GM23338 (cell line): ENCODE measurements around the gene RANBP6. TPM values are rescaled to one million over a fixed set of nuclear protein-coding genes. Genes with fewer than 3 reads are reported as not detected.

Source experiments
- CREB1 ChIP-seq: fragments of 250-450 bp; sonication (Bioruptor Pico); IDR thresholded peaks from 2 replicates; pipeline ENCODE4 v1.5.0; 2020; ENCODE audit warnings: low read depth, mild to moderate bottlenecking, moderate library complexity
- EZH2 ChIP-seq: fragments of 200-600 bp; sonication (generic); IDR thresholded peaks from one replicate; pipeline ENCODE4 v1.8.0; 2017; ENCODE audit warnings: antibody characterized with exemption, mild to moderate bottlenecking, low read depth; ENCODE audit not compliant: unreplicated experiment
- JUNB ChIP-seq: IDR thresholded peaks from one replicate; pipeline ENCODE4 v1.6.1; 2016; ENCODE audit warnings: antibody characterized with exemption; ENCODE audit not compliant: unreplicated experiment
- POLR2AphosphoS5 ChIP-seq: IDR thresholded peaks from 2 replicates; pipeline ENCODE4 v1.6.1; 2016; ENCODE audit warnings: antibody characterized with exemption, low read depth
- ZNF114 ChIP-seq: fragments of 250-450 bp; sonication (Bioruptor Pico); IDR thresholded peaks from 2 replicates; pipeline ENCODE4 v1.5.0; 2020; ENCODE audit warnings: mild to moderate bottlenecking, moderate library complexity
- polyA plus RNA-seq: library from polyadenylated mRNA; unstranded; fragments of >200 nt; fragmentation: Nextera tagmentation; extraction: Ambion mirVana; gene quantifications from 2 replicates; pipeline ENCODE4 v1.2.1, GENCODE V29; 2016
- total RNA-seq: library from RNA; depleted of rRNA; stranded (reverse); fragments of >200 nt; shearing (Covaris generic); gene quantifications from 2 replicates; pipeline ENCODE4 v1.2.3, GENCODE V29; 2014
- TF ChIP-seq, protein P1 (sequence below): IDR thresholded peaks from one replicate; pipeline ENCODE4 v1.6.1; 2018; ENCODE audit warnings: antibody characterized with exemption; ENCODE audit not compliant: unreplicated experiment
- TF ChIP-seq, protein P2 (sequence below): fragments of 250-450 bp; sonication (Bioruptor Pico); IDR thresholded peaks from 2 replicates; pipeline ENCODE4 v1.5.0; 2020; ENCODE audit warnings: mild to moderate bottlenecking, moderate library complexity

RANBP6 gene
- total and polyA plus RNA-seq, 2 experiments from 2014 or later: 9.4 to 26.4 TPM

GRCh38 chr9:5988265-5988664, 27.2 kb downstream of the RANBP6 start (continued):
- TF ChIP-seq, protein P1, sequence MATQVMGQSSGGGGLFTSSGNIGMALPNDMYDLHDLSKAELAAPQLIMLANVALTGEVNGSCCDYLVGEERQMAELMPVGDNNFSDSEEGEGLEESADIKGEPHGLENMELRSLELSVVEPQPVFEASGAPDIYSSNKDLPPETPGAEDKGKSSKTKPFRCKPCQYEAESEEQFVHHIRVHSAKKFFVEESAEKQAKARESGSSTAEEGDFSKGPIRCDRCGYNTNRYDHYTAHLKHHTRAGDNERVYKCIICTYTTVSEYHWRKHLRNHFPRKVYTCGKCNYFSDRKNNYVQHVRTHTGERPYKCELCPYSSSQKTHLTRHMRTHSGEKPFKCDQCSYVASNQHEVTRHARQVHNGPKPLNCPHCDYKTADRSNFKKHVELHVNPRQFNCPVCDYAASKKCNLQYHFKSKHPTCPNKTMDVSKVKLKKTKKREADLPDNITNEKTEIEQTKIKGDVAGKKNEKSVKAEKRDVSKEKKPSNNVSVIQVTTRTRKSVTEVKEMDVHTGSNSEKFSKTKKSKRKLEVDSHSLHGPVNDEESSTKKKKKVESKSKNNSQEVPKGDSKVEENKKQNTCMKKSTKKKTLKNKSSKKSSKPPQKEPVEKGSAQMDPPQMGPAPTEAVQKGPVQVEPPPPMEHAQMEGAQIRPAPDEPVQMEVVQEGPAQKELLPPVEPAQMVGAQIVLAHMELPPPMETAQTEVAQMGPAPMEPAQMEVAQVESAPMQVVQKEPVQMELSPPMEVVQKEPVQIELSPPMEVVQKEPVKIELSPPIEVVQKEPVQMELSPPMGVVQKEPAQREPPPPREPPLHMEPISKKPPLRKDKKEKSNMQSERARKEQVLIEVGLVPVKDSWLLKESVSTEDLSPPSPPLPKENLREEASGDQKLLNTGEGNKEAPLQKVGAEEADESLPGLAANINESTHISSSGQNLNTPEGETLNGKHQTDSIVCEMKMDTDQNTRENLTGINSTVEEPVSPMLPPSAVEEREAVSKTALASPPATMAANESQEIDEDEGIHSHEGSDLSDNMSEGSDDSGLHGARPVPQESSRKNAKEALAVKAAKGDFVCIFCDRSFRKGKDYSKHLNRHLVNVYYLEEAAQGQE: no peak
- TF ChIP-seq JUNB: no peak
- no peak for TF ChIP-seq CREB1 (CRISPR knock-in tag)
- TF ChIP-seq POLR2AphosphoS5: no peak
- no peak for TF ChIP-seq ZNF114
- TF ChIP-seq, protein P2, sequence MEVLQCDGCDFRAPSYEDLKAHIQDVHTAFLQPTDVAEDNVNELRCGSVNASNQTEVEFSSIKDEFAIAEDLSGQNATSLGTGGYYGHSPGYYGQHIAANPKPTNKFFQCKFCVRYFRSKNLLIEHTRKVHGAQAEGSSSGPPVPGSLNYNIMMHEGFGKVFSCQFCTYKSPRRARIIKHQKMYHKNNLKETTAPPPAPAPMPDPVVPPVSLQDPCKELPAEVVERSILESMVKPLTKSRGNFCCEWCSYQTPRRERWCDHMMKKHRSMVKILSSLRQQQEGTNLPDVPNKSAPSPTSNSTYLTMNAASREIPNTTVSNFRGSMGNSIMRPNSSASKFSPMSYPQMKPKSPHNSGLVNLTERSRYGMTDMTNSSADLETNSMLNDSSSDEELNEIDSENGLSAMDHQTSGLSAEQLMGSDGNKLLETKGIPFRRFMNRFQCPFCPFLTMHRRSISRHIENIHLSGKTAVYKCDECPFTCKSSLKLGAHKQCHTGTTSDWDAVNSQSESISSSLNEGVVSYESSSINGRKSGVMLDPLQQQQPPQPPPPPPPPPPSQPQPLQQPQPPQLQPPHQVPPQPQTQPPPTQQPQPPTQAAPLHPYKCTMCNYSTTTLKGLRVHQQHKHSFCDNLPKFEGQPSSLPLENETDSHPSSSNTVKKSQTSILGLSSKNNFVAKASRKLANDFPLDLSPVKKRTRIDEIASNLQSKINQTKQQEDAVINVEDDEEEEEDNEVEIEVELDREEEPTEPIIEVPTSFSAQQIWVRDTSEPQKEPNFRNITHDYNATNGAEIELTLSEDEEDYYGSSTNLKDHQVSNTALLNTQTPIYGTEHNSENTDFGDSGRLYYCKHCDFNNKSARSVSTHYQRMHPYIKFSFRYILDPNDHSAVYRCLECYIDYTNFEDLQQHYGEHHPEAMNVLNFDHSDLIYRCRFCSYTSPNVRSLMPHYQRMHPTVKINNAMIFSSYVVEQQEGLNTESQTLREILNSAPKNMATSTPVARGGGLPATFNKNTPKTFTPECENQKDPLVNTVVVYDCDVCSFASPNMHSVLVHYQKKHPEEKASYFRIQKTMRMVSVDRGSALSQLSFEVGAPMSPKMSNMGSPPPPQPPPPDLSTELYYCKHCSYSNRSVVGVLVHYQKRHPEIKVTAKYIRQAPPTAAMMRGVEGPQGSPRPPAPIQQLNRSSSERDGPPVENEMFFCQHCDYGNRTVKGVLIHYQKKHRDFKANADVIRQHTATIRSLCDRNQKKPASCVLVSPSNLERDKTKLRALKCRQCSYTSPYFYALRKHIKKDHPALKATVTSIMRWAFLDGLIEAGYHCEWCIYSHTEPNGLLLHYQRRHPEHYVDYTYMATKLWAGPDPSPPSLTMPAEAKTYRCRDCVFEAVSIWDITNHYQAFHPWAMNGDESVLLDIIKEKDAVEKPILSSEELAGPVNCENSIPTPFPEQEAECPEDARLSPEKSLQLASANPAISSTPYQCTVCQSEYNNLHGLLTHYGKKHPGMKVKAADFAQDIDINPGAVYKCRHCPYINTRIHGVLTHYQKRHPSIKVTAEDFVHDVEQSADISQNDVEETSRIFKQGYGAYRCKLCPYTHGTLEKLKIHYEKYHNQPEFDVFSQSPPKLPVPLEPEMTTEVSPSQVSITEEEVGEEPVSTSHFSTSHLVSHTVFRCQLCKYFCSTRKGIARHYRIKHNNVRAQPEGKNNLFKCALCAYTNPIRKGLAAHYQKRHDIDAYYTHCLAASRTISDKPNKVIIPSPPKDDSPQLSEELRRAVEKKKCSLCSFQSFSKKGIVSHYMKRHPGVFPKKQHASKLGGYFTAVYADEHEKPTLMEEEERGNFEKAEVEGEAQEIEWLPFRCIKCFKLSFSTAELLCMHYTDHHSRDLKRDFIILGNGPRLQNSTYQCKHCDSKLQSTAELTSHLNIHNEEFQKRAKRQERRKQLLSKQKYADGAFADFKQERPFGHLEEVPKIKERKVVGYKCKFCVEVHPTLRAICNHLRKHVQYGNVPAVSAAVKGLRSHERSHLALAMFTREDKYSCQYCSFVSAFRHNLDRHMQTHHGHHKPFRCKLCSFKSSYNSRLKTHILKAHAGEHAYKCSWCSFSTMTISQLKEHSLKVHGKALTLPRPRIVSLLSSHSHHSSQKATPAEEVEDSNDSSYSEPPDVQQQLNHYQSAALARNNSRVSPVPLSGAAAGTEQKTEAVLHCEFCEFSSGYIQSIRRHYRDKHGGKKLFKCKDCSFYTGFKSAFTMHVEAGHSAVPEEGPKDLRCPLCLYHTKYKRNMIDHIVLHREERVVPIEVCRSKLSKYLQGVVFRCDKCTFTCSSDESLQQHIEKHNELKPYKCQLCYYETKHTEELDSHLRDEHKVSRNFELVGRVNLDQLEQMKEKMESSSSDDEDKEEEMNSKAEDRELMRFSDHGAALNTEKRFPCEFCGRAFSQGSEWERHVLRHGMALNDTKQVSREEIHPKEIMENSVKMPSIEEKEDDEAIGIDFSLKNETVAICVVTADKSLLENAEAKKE (CRISPR knock-in tag): no peak
- no peak for TF ChIP-seq EZH2
